GM18867 (cell line): ENCODE measurements around the gene CLRN1.

Source experiments
- ATAC-seq: cut with Tn5 transposase; IDR thresholded peaks from one replicate; pipeline ENCODE4 v1.9.1; 2021; ENCODE audit warnings: mild to moderate bottlenecking, moderate library complexity; ENCODE audit not compliant: unreplicated experiment

CLRN1 gene

GRCh38 chr3:150978566-150979148, 6.1 kb upstream of the CLRN1 start:
- ATAC-seq: no peak

DNA sequence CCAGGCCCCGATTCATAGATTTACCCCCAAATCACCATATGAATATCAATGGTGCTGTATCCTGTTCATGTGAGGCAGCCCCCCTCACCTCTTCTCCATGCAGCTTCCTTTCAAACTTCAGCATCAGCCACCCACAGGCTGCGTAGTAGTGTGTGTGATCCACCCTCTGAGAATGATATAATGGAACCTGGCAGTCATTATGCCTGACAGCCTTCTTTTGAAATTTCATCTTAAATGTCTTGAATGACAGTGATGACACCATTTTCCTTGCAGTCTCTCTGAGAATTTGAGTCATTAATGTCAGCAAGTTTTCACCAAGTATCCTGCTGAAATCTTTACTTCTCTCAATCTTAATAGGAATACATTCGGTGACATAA, 3.5 kb upstream of the CLRN1 start:
- no peak for ATAC-seq

- ATAC-seq: no peak
Observed at GRCh38 chr3:150975086-150975991, 2.8 kb upstream of the CLRN1 start.

DNA sequence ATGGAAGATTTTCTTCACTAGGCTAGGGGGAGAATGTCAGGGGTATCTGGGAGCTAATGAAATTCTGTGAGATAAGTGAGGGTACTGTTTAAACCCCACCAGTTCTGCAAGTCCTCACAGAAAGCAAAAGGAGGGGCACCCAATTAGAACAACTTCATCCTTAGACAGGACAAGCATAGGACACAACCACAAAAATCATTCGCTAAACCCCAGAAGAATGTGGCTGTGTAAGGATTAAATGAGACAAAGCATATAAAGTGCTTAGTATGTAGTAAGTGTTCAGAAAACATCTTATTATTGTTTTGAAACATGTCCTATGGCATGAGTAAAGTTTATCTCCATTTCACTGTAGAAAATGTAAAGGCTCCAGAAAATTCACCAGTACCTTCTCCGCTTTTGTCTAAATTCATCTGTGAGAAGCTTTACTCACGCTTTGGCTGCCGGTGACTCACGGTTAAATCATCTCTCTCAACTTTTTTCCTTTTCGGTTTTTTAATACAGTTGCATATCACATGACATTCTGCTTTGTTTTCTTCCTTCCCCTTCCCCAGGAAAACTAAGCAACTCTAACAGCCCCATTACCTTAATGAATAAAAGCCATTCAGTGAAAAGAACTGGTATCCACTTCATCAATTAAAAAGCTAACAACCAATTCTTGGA, 1.7 kb downstream of the CLRN1 start:
- ATAC-seq: no peak

GRCh38 chr3:150968341-150969035, 4.0 kb downstream of the CLRN1 start:
- no peak for ATAC-seq

- no peak for ATAC-seq
Observed at GRCh38 chr3:150965436-150965835, 7.1 kb downstream of the CLRN1 start.

GRCh38 chr3:150961949-150962348, 10.6 kb downstream of the CLRN1 start:
- no peak for ATAC-seq

GRCh38 chr3:150960708-150961684, 11.5 kb downstream of the CLRN1 start:
- peak; percentile 41 for ATAC-seq

GRCh38 chr3:150958683-150959082, 13.8 kb downstream of the CLRN1 start:
- ATAC-seq: no peak

DNA sequence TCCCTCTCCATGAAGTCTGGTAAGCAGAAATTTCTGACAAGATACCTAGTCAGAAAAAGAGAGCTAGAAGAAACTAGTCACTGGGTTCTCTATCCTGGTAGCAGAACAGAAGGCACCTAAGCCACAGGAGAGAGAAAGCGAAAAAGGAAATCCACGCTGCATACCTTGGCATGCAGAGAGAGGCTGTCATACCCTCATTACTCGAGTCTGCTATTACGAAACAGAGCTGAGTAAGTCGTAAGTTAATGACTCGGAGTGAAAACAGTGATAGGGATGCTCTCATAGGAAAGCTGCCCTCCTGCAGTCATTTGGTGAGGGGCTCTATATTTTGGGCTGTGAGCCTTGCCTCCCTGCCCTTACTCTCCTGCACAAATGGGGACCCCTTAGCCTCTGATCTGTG, 16.2 kb downstream of the CLRN1 start:
- ATAC-seq: no peak

GRCh38 chr3:150951923-150952322, 20.6 kb downstream of the CLRN1 start:
- no peak for ATAC-seq

- no peak for ATAC-seq
Observed at GRCh38 chr3:150945226-150946032, 27.1 kb downstream of the CLRN1 start.

GRCh38 chr3:150942221-150942620, 30.3 kb downstream of the CLRN1 start:
- no peak for ATAC-seq

DNA sequence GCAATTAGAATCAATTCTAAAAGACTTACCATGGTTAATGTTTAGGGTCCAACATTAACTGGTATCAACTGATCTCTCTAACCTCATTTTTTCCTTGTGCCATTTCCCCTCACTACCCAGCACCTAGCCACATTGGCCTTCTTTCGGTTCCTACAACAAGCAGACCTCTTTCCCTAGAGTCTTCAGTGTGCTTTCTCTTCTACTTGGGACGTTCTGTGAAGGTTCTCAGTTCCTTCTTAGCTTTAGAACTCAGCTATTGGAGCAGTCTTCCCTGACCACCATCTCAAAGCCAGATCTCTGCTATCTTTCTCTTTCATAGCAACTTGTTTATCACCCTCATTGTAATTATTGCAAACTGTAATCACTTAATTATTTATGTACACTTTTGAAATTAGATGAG, 35.8 kb downstream of the CLRN1 start:
- peak; percentile 80 for ATAC-seq

DNA sequence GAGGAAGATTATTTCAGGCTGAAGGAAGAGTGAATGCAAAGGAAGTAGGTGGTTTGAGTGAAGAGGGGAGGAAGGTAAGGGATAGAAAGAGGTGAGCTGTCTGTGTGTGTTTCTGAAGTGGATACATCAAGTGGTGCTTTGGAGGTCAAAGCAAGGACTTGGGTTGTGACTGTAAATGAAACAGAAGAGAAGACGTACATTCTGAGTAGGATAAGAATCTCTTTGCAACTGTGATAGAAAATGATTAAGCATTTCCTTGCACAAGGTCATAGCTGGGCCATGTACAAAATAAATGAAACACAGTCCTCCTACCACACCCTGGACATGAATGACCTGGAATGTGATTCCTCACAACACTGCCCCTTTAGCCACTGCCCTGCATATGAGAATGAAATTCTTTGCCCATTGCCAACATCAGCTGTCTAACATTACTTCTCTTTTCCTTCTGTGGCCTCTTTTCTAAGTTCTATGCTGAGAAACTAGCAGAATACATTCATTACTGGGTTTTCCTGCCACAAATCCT, 39.0 kb downstream of the CLRN1 start:
- ATAC-seq: no peak

DNA sequence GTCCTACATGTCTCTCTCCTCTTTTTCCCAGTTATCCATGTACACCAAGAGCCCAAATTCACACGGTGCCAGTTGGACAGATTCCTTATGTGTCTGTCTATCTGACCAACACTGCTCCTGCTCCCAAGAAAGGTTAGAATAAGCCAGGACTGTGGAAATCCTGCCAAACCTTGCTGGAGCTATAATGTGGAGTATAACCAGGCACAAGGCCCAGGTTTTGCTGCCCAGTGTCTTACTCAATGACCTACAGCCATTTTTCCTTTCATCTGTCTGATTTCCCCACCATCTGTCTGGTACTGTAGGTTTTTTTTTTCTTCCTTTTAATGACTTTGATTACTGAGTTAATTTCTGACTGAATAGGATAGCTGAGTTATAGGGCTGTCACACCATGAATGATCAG, 40.8 kb downstream of the CLRN1 start:
- ATAC-seq: no peak

DNA sequence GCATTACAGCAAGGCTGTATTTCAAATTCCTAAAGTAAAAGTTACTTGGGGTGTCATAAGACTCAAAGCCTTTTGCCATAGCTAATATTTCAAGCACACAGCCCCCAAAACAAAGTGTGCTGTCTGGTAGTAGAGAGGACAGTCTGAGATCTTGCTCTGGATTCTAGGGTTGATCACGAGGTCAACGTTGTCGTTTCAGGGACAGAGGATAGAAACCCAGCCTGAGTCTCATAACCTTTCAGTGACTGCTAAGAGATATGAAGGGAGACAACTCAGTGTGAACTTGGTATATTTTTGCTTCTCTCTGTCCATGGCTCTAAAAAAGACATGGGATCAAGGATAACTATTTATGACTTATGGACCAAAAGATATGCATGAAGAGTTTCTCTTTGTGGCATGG, 41.7 kb downstream of the CLRN1 start:
- no peak for ATAC-seq

- no peak for ATAC-seq
Observed at GRCh38 chr3:150928234-150928633, 44.3 kb downstream of the CLRN1 start.

DNA sequence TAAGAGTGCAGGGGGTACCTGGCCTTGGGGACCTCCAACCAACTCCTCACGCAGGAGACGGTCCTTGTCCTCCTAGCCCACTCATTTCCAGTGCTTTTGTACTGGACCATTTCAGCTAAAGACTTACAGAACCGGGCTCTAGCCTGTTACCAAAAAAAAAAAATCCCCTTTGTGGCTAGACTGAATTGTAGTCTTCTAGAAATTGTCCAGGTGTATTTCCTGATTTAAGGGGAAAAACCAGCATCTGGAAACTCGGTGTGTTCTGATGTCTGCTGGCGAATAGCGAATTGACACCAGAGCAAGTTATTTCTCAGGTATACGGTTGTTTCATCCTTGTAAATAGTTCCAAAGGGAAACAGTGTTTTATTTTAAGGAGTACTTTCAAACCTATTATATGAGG, 46.2 kb downstream of the CLRN1 start:
- no peak for ATAC-seq
